Heart left ventricle (tissue), 13 donors: ENCODE results near the gene MATK.

Experiments
- POLR2A ChIP-seq, 2 donors: fragments of 450-650 bp; IDR thresholded peaks; one replicate each; pipeline ENCODE4 v1.6.1; 2017; ENCODE audit warnings: antibody characterized with exemption in 2 of 2, mild to moderate bottlenecking in 2 of 2, moderate library complexity in 2 of 2
- TF ChIP-seq, protein P1 (sequence below), 12 donors: fragments of 200-600 bp; sonication (generic) in 4 of 12; IDR thresholded peaks; one replicate each; pipeline versions ENCODE4 v1.5.0 to v1.8.0; 2018 to 2022; ENCODE audit warnings: antibody characterized with exemption in 12 of 12, mild to moderate bottlenecking in 5 of 12
- donor health status: ischemic (EF 13 %, LVEDD 7.1; RV severe dilation, severe dysfunction).
- donor health status: DM: no; HTN: yes; CAD: no.
- donor health status: DM: no; HTN: no; CAD: no.
- donor health status: ischemic (EF 25% LVEDD 6.9; RV normal size, moderate dysfunction).
- donor health status: ischemic (EF 25% LVEDD 5.7; RV mildly dilated, moderate dysfunction).
- donor health status: ischemic (EF 35%, LVEDD 5.7; RV mildly dilated, moderate dysfunction).
- donor health status: nonischemic (EF 11% LVEDD 7.7; RV severe dilation, severe dysfunction).
- donor health status: DM: yes; HTN: yes; CAD: no.
- donor health status: PGD.
- donor health status: ischemic (EF 29% LVEDD 5.4; RV normal size, mild dysfunction).
- donor health status: nonischemic (EF 23%, LVEDD 6.1; RV moderate dilation, normal function).

DNA sequence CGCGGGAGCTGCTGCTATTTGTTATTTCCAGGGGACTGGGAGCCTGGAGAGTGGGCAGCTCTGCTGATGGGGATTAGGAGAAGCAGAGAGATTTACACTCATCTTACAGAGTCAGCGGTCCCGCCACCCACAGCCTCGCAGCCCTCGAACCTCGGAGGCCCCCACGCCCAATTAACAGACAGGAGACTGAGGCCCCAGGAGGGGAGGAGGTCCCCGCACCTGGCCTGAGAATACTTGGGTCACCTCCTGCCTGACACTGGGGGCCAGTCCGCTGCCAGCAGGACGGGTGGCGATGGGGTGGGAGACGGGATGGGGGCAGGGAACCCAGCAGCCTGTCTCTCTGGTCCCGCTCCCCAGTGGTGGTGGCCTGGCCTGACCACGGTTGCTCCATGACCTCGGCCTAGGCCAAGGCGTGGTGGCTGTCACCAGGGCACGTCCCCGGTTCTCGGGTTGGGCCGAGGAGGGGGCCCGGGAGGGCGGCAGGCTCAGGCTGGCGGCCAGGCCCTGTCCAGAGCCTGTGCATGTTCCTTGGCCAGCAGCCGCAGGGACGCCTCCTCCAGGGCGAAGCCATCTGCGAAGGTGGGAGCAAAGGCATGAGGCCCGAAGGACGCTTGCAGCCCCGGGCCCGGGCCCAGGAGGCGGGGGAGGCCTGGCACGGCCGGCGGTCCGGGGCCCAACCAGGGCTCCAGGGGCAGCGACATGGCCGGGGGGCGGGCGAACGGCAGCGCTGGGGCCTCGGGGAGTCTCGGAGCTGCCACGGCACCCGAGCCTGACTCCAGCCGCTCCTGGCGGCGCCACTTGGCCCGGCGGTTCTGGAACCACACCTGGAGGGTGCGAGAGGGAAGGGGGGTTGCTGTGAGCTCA is 15.8 kb downstream of the MATK start:
- TF ChIP-seq, protein P1, sequence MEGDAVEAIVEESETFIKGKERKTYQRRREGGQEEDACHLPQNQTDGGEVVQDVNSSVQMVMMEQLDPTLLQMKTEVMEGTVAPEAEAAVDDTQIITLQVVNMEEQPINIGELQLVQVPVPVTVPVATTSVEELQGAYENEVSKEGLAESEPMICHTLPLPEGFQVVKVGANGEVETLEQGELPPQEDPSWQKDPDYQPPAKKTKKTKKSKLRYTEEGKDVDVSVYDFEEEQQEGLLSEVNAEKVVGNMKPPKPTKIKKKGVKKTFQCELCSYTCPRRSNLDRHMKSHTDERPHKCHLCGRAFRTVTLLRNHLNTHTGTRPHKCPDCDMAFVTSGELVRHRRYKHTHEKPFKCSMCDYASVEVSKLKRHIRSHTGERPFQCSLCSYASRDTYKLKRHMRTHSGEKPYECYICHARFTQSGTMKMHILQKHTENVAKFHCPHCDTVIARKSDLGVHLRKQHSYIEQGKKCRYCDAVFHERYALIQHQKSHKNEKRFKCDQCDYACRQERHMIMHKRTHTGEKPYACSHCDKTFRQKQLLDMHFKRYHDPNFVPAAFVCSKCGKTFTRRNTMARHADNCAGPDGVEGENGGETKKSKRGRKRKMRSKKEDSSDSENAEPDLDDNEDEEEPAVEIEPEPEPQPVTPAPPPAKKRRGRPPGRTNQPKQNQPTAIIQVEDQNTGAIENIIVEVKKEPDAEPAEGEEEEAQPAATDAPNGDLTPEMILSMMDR (IDR thresholded peaks at IDR 0.05), result no peak
- no peak for TF ChIP-seq POLR2A (IDR thresholded peaks at IDR 0.05)
